ENCODE data around the gene MGLL.

DNA sequence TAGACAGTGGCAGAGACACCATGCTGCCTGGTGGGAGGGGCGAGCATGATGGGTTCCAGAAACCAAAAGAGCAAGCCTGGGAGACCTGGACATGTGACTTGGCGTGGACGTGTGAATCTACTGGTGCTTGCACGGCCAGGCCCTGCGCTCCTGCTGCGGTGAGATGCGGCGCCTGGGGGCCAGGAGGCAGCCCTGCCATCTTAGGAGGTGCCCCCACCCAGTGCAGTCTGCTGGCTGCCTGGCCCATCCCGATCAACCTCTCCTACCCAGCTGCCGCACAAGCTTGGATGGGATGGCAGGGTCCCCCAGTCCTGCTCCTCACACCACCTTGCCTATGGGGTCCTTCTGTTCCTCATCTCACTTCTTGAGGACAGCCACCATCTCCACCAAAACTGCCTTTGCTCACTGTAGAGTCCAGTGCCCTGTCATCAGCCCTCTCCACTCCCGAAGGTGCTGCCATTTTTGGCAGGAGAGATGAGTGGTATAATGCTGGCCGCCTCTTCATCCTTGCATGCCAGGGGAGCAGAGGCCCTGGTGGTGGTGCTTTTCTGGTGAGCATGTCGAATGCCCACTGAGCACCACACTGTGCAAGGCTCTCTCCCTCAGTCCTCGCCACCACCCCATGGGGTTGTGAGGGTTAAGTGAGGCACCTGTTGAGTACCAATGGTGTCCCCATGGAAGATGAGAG, 152.6 kb downstream of the MGLL start:
- TF ChIP-seq GATA3 (IDR thresholded peaks at IDR 0.05; ENCODE audit: low read depth, low read length) (no peak), GATA2 (IDR thresholded peaks at IDR 0.05; ENCODE audit: low read depth, low read length) (no peak)
